H9 (cell line): ENCODE measurements around the gene MED27. TPM values are rescaled to one million over a fixed set of nuclear protein-coding genes. Genes with fewer than 3 reads are reported as not detected.

ENCODE experiments used
- DNase-seq: peaks from one replicate; pipeline ENCODE4 v3.0.0-alpha.2; 2017
- H2AFZ ChIP-seq: one replicate; pipeline ENCODE4 v1.6.1; 2013; ENCODE audit warnings: mild to moderate bottlenecking, low read length, control low read depth, moderate library complexity
- H2AK5ac ChIP-seq: 2 replicates; pipeline ENCODE4 v1.6.1; 2013; ENCODE audit warnings: low read length, control low read depth, mixed read lengths; ENCODE audit not compliant: insufficient read length
- H2BK120ac ChIP-seq: one replicate; pipeline ENCODE4 v1.6.1; 2013; ENCODE audit warnings: low read depth, mild to moderate bottlenecking, low read length, control low read depth, inconsistent platforms; ENCODE audit not compliant: poor library complexity, severe bottlenecking
- H2BK12ac ChIP-seq: 2 replicates; pipeline ENCODE4 v1.6.1; 2013; ENCODE audit warnings: low read length, control low read depth, mixed read lengths, low read depth; ENCODE audit not compliant: insufficient read length
- H2BK15ac ChIP-seq: 2 replicates; pipeline ENCODE4 v1.6.1; 2013; ENCODE audit warnings: low read depth, low read length, control low read depth
- H2BK20ac ChIP-seq: one replicate; pipeline ENCODE4 v1.6.1; 2013; ENCODE audit warnings: low read depth, mild to moderate bottlenecking, low read length, control low read depth, inconsistent platforms; ENCODE audit not compliant: poor library complexity, severe bottlenecking
- H2BK5ac ChIP-seq: 2 replicates; pipeline ENCODE4 v1.6.1; 2013; ENCODE audit warnings: low read length, control low read depth, mixed read lengths; ENCODE audit not compliant: insufficient read length
- H3K14ac ChIP-seq: 2 replicates; pipeline ENCODE4 v1.6.1; 2013; ENCODE audit warnings: low read length, control low read depth; ENCODE audit not compliant: insufficient read depth
- H3K18ac ChIP-seq: 2 replicates; pipeline ENCODE4 v1.6.1; 2013; ENCODE audit warnings: low read depth, mild to moderate bottlenecking, mixed read lengths, low read length, control low read depth; ENCODE audit not compliant: insufficient read length
- H3K23ac ChIP-seq: 2 replicates; pipeline ENCODE4 v1.6.1; 2013; ENCODE audit warnings: low read length, control low read depth, mixed read lengths, low read depth; ENCODE audit not compliant: insufficient read length
- H3K23me2 ChIP-seq: 2 replicates; pipeline ENCODE4 v1.6.1; 2013; ENCODE audit warnings: low read depth, mild to moderate bottlenecking, mixed read lengths, low read length, control low read depth; ENCODE audit not compliant: insufficient read length, poor library complexity, severe bottlenecking
- H3K27ac ChIP-seq: 2 replicates; pipeline ENCODE4 v1.5.1; 2013; ENCODE audit warnings: low read length, control low read depth, mixed read lengths, low read depth; ENCODE audit not compliant: insufficient read length
- H3K27me3 ChIP-seq: 2 replicates; pipeline ENCODE4 v1.6.1; 2013; ENCODE audit warnings: low read length, control low read depth, inconsistent platforms; ENCODE audit not compliant: insufficient read depth
- H3K4ac ChIP-seq: 2 replicates; pipeline ENCODE4 v1.6.1; 2013; ENCODE audit warnings: low read depth, mild to moderate bottlenecking, control low read depth, inconsistent platforms, low read length, moderate library complexity
- H3K4me1 ChIP-seq: 2 replicates; pipeline ENCODE4 v1.6.1; 2013; ENCODE audit warnings: low read length, control low read depth, inconsistent platforms; ENCODE audit not compliant: insufficient read depth
- H3K4me2 ChIP-seq: 2 replicates; pipeline ENCODE4 v1.6.1; 2013; ENCODE audit warnings: low read length, control low read depth, mixed read lengths; ENCODE audit not compliant: insufficient read length, insufficient read depth
- H3K56ac ChIP-seq: 2 replicates; pipeline ENCODE4 v1.6.1; 2013; ENCODE audit warnings: low read depth, mild to moderate bottlenecking, mixed read lengths, low read length, control low read depth; ENCODE audit not compliant: insufficient read length
- H3K79me1 ChIP-seq: 2 replicates; pipeline ENCODE4 v1.6.1; 2013; ENCODE audit warnings: low read depth, mild to moderate bottlenecking, moderate library complexity, low read length, control low read depth, inconsistent platforms; ENCODE audit not compliant: insufficient read depth, poor library complexity, severe bottlenecking
- H3K79me2 ChIP-seq: 2 replicates; pipeline ENCODE4 v1.6.1; 2013; ENCODE audit warnings: low read length, control low read depth, inconsistent platforms; ENCODE audit not compliant: insufficient read depth
- H3K9ac ChIP-seq: 2 replicates; pipeline ENCODE4 v1.6.1; 2013; ENCODE audit warnings: low read length, control low read depth, mixed read lengths; ENCODE audit not compliant: insufficient read length; ENCODE audit errors: extremely low read depth
- H3K9me3 ChIP-seq: one replicate; pipeline ENCODE4 v1.6.1; 2013; ENCODE audit warnings: low read depth, low read length, inconsistent platforms; ENCODE audit not compliant: control insufficient read depth
- H3T11ph ChIP-seq: one replicate; pipeline ENCODE4 v1.6.1; 2013; ENCODE audit warnings: mild to moderate bottlenecking, low read length, control low read depth, inconsistent platforms
- H4K20me1 ChIP-seq: one replicate; pipeline ENCODE4 v1.6.1; 2013; ENCODE audit not compliant: control insufficient read depth, insufficient read length, insufficient read depth
- H4K5ac ChIP-seq: 2 replicates; pipeline ENCODE4 v1.6.1; 2013; ENCODE audit warnings: low read depth, mild to moderate bottlenecking, mixed read lengths, low read length, control low read depth; ENCODE audit not compliant: insufficient read length
- H4K8ac ChIP-seq: replicated peaks from 2 replicates; pipeline ENCODE4 v1.6.1; 2013; ENCODE audit warnings: low read length, control low read depth, mixed read lengths, low read depth; ENCODE audit not compliant: insufficient read length
- H4K91ac ChIP-seq: 2 replicates; pipeline ENCODE4 v1.6.1; 2013; ENCODE audit warnings: low read depth, mild to moderate bottlenecking, moderate library complexity, mixed read lengths, low read length, control low read depth; ENCODE audit not compliant: insufficient read length
- H3K27ac Mint-ChIP-seq, 3 experiments: 2 replicates in 2 of 3; 3 replicates in 1 of 3; pipeline ENCODE4 v1.8.0; 2020 to 2021; ENCODE audit warnings: mixed read lengths in 3 of 3, mild to moderate bottlenecking in 1 of 3, moderate library complexity in 1 of 3
- H3K27me3 Mint-ChIP-seq: 2 replicates; pipeline ENCODE4 v1.8.0; 2021; ENCODE audit warnings: low read depth, mild to moderate bottlenecking, moderate library complexity, mixed read lengths
- H3K36me3 Mint-ChIP-seq, 3 experiments: 2 replicates in 2 of 3; 3 replicates in 1 of 3; pipeline ENCODE4 v1.8.0; 2020 to 2021; ENCODE audit warnings: low read depth in 3 of 3, mixed read lengths in 3 of 3; ENCODE audit not compliant: insufficient read depth in 1 of 3
- H3K4me1 Mint-ChIP-seq, 2 experiments: 2 replicates each; pipeline ENCODE4 v1.8.0; 2020; ENCODE audit warnings: mixed read lengths in 2 of 2
- H3K4me3 Mint-ChIP-seq, 2 experiments: 2 replicates in 1 of 2; 3 replicates in 1 of 2; pipeline ENCODE4 v1.8.0; 2020 to 2021; ENCODE audit warnings: mild to moderate bottlenecking in 2 of 2, mixed read lengths in 2 of 2, moderate library complexity in 1 of 2
- H3K9me3 Mint-ChIP-seq, 2 experiments: 2 replicates in 1 of 2; 3 replicates in 1 of 2; pipeline ENCODE4 v1.8.0; 2020; ENCODE audit warnings: mild to moderate bottlenecking in 2 of 2, mixed read lengths in 2 of 2, moderate library complexity in 1 of 2
- CTCF ChIP-seq: fragments of 200-600 bp; sonication (generic); conservative IDR thresholded peaks from 3 replicates; pipeline ENCODE4 v1.8.0; 2021; ENCODE audit warnings: antibody characterized with exemption, mild to moderate bottlenecking
- WGBS: extraction: QIAGEN DNeasy Blood & Tissue Kit; methylation state at CpG from one replicate; pipeline ENCODE4 v1.1.7; 2013; ENCODE audit warnings: missing lambda C conversion rate, low lambda C conversion rate, mixed read lengths; ENCODE audit not compliant: insufficient read length; ENCODE audit errors: extremely low coverage; 5-methylcytosine and 5-hydroxymethylcytosine counted together
- total RNA-seq: library from RNA; stranded (reverse); gene quantifications from 2 replicates; pipeline ENCODE4 v1.2.1, GENCODE V29; 2021

MED27 gene
- total RNA-seq, 1 experiment from 2014 or later, result 33.5 TPM

DNA sequence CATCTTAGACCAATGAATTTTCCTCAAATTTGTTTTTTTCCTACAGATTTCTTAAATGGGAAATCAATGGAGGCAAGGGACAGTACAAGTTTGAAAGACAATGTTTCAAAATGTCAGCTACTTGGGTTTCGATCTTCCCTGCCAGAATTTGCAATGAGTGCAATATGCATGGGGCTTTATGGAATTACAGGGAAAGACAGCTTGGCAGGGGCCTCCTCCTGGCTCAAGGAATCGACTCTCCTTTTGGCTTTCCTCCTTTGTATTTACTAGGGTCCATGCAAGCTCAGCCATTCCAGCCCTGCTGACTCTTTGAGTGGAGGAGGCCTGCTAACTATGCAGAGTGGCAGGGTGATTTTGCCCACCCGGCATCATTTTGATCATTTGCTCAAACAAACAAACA lies 63.2 kb downstream of the MED27 start:
- TF ChIP-seq CTCF, result no peak
- no peak overlapping the region for H3K27ac ChIP-seq
- no peak overlapping the region for H3K4ac ChIP-seq
- no peak overlapping the region for H4K91ac ChIP-seq
- no peak overlapping the region for H2BK20ac ChIP-seq
- H4K20me1 ChIP-seq, result peaks cover 3% of the 10 kb centered on the region
- H2AK5ac ChIP-seq, result no peak overlapping the region
- no peak overlapping the region for H4K8ac ChIP-seq
- H3K27ac Mint-ChIP-seq, result no peak overlapping the region
- H3T11ph ChIP-seq, result no peak overlapping the region
- no peak overlapping the region for H2BK5ac ChIP-seq
- WGBS, result no CpG with 5 or more reads among the region's 3 CpGs
- peaks cover 5% of the 10 kb centered on the region; the same call in 1 of the 2 replicates for H3K4me1 ChIP-seq
- H2AFZ ChIP-seq, result no peak overlapping the region
- H3K9me3 ChIP-seq, result no peaks in the 10 kb centered on the region
- H3K4me2 ChIP-seq, result no peak overlapping the region
- H3K4me3 Mint-ChIP-seq, result no peak overlapping the region
- no peaks in the 10 kb centered on the region for H3K79me2 ChIP-seq
- no peak overlapping the region for H4K5ac ChIP-seq
- H3K23me2 ChIP-seq, result no peaks in the 10 kb centered on the region
- H2BK15ac ChIP-seq, result no peak overlapping the region
- H3K23ac ChIP-seq, result no peak overlapping the region
- no peak overlapping the region for H2BK12ac ChIP-seq
- peaks cover 5 to 7% (median 7%) of the 10 kb centered on the region in 3 experiments; a peak in 4 of 7 replicates for H3K36me3 Mint-ChIP-seq
- no peak overlapping the region for H3K18ac ChIP-seq
- H2BK120ac ChIP-seq, result no peak overlapping the region
- no peak overlapping the region for H3K56ac ChIP-seq
- no peak for DNase-seq
- H3K9me3 Mint-ChIP-seq, result no peaks in the 10 kb centered on the region
- no peaks in the 10 kb centered on the region for H3K27me3 Mint-ChIP-seq
- peaks cover 29 to 36% of the 10 kb centered on the region in 2 experiments for H3K4me1 Mint-ChIP-seq
- H3K27me3 ChIP-seq, result no peaks in the 10 kb centered on the region
- H3K79me1 ChIP-seq, result peaks cover 3% of the 10 kb centered on the region
- no peak overlapping the region for H3K9ac ChIP-seq
- no peak overlapping the region for H3K14ac ChIP-seq
